IPS-18c (cell line): ENCODE data around the gene RAB27B.

ENCODE experiments used
- H3K4me3 ChIP-seq: 2 replicates; pipeline ENCODE4 v1.7.0; 2013; ENCODE audit warnings: low read depth, mild to moderate bottlenecking, low read length, moderate library complexity; ENCODE audit not compliant: insufficient read depth
- H3K9me3 ChIP-seq: one replicate; pipeline ENCODE4 v1.6.1; 2013; ENCODE audit warnings: mild to moderate bottlenecking, low read length, moderate library complexity; ENCODE audit not compliant: control insufficient read depth, insufficient read depth

RAB27B gene

DNA sequence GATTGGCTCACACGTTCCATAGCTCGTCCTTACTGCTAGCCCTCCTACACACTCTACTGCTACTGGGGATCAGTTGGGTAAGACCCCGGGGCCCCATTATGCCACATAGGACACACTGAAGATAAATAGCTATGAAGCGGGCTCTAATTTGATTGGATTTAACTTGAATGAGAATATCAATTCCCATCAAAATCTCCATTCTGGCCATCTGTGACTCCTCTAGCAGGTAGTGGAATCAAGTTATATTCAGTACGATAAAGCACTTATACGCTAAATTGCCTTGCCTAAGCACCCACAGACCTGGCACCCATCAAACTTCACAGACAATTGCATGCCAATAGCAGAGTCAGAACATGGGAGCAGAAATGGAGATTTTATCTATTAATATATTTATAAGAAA is 91.1 kb downstream of the RAB27B start:
- Histone ChIP-seq H3K4me3 (no peak overlapping the region), H3K9me3 (no peaks in the 10 kb centered on the region)

DNA sequence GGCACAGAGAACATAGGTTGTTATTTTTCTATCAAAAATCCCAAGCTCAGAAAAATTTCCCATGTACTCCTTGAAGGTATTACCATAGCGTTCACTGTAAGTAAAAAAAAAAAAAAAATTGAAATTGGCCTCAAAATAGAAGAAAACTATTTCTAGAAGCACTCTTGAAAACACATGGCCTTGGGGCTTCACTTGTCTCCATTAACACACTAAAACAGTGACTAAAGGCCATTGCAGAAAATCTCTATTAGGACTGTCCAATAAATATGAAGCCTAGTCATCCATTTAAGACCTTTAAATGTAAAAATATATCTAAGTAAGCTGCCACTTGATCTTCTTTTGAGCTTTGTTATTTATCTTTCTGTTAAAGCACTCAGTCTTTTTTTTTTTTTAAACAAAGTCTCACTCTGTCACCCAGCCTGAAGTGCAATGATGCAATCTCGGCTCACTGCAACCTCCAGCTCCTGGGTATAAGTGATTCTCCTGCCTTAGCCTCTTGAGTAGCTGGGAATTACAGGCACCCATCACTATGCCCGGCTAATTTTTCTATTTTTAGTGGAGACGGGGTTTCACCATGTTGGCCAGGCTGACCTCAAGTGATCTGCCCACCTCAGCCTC is 95.2 kb downstream of the RAB27B start:
- H3K4me3 ChIP-seq = no peak overlapping the region
- H3K9me3 ChIP-seq = no peaks in the 10 kb centered on the region

DNA sequence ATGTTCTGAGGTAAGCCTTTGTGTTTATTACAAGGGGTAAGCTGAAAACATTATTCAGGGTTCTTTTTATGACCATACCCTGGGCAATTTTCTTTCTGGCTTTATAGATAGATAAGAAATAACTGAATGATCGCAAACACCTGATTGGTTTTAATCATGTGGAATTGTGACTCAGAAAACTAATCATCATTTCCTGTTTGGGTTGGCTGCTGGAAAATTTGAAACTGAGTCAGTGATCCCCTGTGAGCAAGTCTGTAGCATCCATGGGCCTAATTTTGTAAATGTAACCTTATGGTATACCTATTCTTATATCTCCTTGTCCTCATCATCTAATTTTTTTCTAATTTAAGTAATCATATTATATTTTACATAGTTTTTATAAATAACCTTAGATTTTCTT is 96.7 kb downstream of the RAB27B start:
- Histone ChIP-seq H3K9me3 (no peaks in the 10 kb centered on the region), H3K4me3 (no peak overlapping the region)

DNA sequence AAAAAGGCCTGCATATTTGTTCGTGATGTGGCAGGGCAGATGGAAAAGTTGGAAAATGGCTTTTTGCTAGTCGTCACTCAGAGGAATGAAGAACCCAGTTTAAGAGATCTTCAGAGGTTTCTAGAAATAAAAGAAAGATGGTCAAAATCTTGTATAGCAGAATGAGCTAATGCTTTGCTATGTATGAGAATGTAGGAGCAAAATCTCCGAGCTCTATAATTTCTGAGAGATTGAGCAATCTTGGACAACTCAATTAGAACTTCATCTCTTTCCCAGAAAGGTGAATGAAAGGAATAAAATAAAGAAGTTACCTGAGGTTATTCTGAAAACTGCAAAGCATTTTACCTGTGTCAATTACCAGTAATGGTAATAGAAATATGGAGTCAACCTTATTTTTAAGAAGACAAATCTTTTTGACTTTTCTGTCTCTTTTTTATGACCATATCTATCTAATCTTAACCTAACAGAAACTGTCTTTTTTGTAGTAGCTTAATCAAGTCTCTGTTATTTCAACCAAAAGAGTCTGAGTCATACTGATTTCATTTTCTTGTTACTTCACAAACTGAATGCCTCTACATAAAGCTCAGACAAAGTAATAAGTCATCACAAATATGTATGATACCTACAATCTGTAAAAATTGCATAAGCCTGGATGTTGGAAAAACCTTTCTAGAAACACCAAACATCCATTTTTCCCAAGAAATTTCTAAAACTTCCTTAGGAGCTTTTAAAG is 98.5 kb downstream of the RAB27B start:
- no peaks in the 10 kb centered on the region for H3K9me3 ChIP-seq
- no peak overlapping the region for H3K4me3 ChIP-seq

DNA sequence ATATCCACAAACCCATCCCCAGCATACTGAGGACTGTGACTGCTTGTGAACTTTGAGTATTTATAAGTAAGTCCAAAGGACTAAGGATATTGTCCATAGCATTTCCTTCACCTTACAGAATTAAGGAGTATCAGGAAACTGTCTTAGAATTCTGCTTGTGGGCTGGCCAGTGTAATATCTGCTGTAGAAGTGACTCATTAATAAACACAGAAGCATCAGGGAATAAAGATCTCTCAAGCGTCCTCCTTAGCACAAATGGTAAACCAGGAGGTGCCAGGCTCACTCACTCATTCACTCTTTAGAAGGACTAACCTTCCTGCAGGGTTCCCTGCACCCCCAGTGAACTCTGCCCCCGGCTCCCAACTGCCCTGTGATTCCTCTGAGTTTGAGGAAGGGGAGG is 100.0 kb downstream of the RAB27B start:
- Histone ChIP-seq H3K9me3 (no peaks in the 10 kb centered on the region), H3K4me3 (no peak overlapping the region)

DNA sequence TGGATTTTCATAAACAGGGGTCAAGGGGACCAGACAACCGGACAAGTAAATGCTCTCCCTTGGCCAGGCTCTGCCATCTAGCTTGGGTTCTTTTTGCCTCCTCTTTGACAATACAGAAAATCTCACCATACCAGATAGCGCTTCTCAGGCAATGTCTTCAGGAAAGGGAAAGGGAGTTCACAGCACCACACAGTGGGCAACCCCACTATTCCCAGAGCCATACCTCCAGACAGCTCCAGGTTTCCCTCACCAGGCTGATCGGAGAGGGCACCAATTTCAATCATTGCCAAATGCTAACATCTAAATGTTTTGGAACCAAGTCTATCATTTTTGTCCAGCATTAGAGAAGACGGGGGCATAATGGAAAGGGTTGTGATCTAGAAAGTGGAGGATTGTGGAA is 102.9 kb downstream of the RAB27B start:
- no peaks in the 10 kb centered on the region for H3K9me3 ChIP-seq
- no peak overlapping the region for H3K4me3 ChIP-seq

DNA sequence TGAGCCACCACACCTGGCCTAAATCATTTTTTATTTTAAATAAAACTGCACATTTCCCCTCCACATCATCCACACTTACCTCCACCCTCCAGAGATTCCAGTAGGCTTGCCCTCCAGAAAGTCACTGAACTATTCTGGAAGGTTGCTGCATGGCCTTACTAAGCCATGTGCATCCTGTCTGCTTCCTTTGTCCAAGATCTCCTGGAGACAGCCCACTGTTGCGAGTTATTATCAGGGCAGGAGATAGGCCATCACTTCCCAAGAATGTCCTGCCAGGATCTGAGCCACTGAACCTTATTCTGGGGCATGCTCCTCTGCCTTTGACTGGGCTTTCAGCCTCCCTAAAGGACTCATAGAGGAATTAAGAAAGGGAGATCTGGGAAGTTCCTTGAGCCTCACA is 104.2 kb downstream of the RAB27B start:
- Histone ChIP-seq H3K9me3 (no peaks in the 10 kb centered on the region), H3K4me3 (no peak overlapping the region)

DNA sequence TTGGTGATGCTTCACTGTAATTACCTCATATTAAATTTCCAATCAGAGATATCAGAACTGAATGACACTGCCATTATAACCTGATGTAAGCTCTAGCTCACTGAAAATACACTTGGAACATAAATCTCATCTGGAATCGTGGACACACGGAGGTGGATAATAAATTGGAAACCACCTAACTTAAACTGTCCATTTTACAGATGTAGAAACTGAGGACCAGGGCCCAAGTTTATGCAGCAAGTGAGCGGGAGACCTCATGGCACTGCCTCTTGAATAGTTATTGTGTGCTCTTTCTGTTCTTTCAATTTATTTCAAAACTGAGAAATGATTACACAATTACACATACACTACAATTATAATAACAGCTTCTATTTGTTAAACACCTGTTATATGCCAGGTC is 110.2 kb downstream of the RAB27B start:
- Histone ChIP-seq H3K4me3 (no peak overlapping the region), H3K9me3 (no peaks in the 10 kb centered on the region)

DNA sequence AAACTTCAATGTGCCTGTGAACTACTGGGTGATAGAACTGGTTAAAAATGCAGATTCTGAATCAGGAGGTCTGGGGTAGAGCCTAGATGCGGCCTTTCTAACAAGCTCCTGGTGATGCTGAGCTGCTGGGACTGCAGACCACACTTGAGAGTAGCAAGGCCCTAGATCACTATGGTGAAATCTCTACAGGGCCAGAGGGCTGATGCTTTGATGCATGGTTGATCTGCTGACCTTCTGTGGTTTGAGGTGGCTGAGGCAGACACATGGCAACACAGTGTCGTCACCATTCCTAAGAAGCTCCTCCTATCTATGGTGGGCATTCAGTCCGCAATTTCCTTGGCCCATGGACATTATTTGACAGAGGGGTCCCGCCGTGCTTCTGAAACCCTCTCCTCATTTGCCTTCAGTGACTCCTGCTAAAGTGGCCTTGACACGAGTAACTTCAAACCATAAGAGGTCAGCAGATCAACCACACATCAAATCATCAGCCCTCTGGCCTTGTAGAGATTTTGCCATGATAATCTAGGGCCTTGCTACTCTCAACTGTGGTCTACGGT is 111.2 kb downstream of the RAB27B start:
- Histone ChIP-seq H3K9me3 (no peaks in the 10 kb centered on the region), H3K4me3 (no peak overlapping the region)

DNA sequence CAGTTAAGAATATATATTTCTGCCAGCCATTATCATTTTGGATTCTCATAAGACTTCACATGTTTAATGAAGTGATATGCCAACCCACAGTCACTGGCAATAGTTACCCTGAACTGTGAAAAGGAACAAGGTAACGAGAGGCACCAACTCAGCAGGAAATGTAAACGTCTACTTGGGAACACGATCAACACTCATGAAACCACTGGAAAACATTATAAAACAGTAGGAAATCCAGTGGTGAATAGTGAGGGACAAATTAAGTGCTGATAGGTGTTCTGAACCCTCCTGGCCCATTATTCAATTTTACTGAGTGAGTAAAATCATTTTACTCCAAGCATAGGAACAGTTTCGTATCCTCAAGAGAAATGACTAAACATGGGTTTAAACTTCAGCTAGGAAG is 113.9 kb downstream of the RAB27B start:
- no peak overlapping the region for H3K4me3 ChIP-seq
- no peaks in the 10 kb centered on the region for H3K9me3 ChIP-seq

DNA sequence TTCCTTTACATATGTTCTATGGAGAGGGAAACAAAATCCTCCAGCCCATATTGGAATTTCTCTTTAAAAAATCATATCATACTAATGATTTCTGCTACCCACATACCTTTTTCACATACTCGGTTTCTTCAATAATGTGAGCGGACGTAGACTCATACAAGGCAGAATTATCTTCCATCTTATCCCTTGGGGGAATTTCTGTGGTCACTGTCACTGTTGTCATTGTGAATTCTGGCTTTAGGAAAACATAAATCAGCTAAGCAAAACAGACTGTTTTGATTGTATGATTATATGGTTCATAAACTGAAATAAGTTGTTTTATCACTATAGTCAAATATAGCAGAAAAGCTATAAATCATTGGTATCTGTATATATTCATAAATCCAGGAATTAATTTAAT is 114.3 kb downstream of the RAB27B start:
- no peaks in the 10 kb centered on the region for H3K9me3 ChIP-seq

More for the DNA sequence above, 114.3 kb downstream of the RAB27B start:
- H3K4me3 ChIP-seq = no peak overlapping the region
